ENCODE results near the gene COL11A1. TPM values are rescaled to one million over a fixed set of nuclear protein-coding genes. Genes with fewer than 3 reads are reported as not detected.

Gene COL11A1
- total and polyA plus RNA-seq, 2 experiments from 2014 or later, result 12.3 to 12.5 TPM

- Histone ChIP-seq H3K4me2 (peak overlapping the region; percentile 77), H3F3A (replicated peaks; ENCODE audit: low read depth) (no peaks in the 10 kb centered on the region), H3K36me3 (ENCODE audit: insufficient read depth) (no peaks in the 10 kb centered on the region), H3K9me2 (ENCODE audit: insufficient read depth) (no peaks in the 10 kb centered on the region), H2AFZ (no peak overlapping the region), H4K20me1 (replicated peaks; ENCODE audit: insufficient read depth) (no peaks in the 10 kb centered on the region), H3K79me2 (replicated peaks; ENCODE audit: insufficient read depth) (no peaks in the 10 kb centered on the region), H3K27me3 (ENCODE audit: insufficient read depth) (peaks cover 8% of the 10 kb centered on the region), H3K4me3 (peak overlapping the region; percentile 88), H3K27ac (ENCODE audit: low read depth) (no peak overlapping the region), H3K4me1 (ENCODE audit: insufficient read depth) (peaks cover 18% of the 10 kb centered on the region)
- peaks cover 10% of the 10 kb centered on the region for H3K27me3 Mint-ChIP-seq (ENCODE audit: insufficient read depth, low read depth, poor library complexity)
- H3K36me3 Mint-ChIP-seq (ENCODE audit: low read depth), result no peaks in the 10 kb centered on the region
- DNase-seq (ENCODE audit: low spot score) (peak; percentile 72), ATAC-seq (peak; percentile 43)
- H3K4me1 Mint-ChIP-seq, result peaks cover 24% of the 10 kb centered on the region
- H3K9me3 Mint-ChIP-seq, result no peaks in the 10 kb centered on the region
- TF ChIP-seq REST (IDR thresholded peaks at IDR 0.05; ENCODE audit: unreplicated experiment), result no peak
- peak; percentile 63 to 73 for TF ChIP-seq CTCF (conservative IDR thresholded peaks at IDR 0.05; ENCODE audit: low read depth in 2 of 2)
- TF ChIP-seq POLR2AphosphoS5 (IDR thresholded peaks at IDR 0.05; ENCODE audit: low read depth), result no peak
- H3K4me3 Mint-ChIP-seq, result peak overlapping the region; percentile 91
- H3K27ac Mint-ChIP-seq, result no peak overlapping the region
Measured at GRCh38 chr1:103106426-103107341, 1.6 kb downstream of the COL11A1 start.

GRCh38 chr1:103101399-103101798 lies 6.9 kb downstream of the COL11A1 start:
- peaks cover 6% of the 10 kb centered on the region; the same call in 2 of the 3 replicates for H3K4me1 Mint-ChIP-seq
- no peaks in the 10 kb centered on the region for H3K27me3 ChIP-seq (ENCODE audit: insufficient read depth)
- H3F3A ChIP-seq (replicated peaks; ENCODE audit: low read depth), result no peaks in the 10 kb centered on the region
- H3K79me2 ChIP-seq (replicated peaks; ENCODE audit: insufficient read depth), result no peaks in the 10 kb centered on the region
- no peak overlapping the region for H3K27ac Mint-ChIP-seq
- H3K4me3 Mint-ChIP-seq, result no peak overlapping the region
- no peak overlapping the region for H2AFZ ChIP-seq
- H3K4me1 ChIP-seq (ENCODE audit: insufficient read depth), result no peaks in the 10 kb centered on the region
- H3K9me2 ChIP-seq (ENCODE audit: insufficient read depth), result no peaks in the 10 kb centered on the region
- H3K4me3 ChIP-seq, result no peak overlapping the region
- no peaks in the 10 kb centered on the region for H3K36me3 ChIP-seq (ENCODE audit: insufficient read depth)
- no peaks in the 10 kb centered on the region for H3K36me3 Mint-ChIP-seq (ENCODE audit: low read depth)
- peak; percentile 39; the same call in 2 of the 3 replicates for ATAC-seq
- no peak overlapping the region for H3K27ac ChIP-seq (ENCODE audit: low read depth)
- no peak for DNase-seq (ENCODE audit: low spot score)
- H4K20me1 ChIP-seq (replicated peaks; ENCODE audit: insufficient read depth), result no peaks in the 10 kb centered on the region; the same call in 1 of the 2 replicates
- H3K9me3 Mint-ChIP-seq, result no peaks in the 10 kb centered on the region
- no peak overlapping the region for H3K4me2 ChIP-seq
- no peaks in the 10 kb centered on the region for H3K27me3 Mint-ChIP-seq (ENCODE audit: insufficient read depth, low read depth, poor library complexity)
- TF ChIP-seq CTCF (conservative IDR thresholded peaks at IDR 0.05; ENCODE audit: low read depth in 2 of 2), result no peak
- TF ChIP-seq POLR2AphosphoS5 (IDR thresholded peaks at IDR 0.05; ENCODE audit: low read depth), result no peak
- no peak for TF ChIP-seq ETS1 (IDR thresholded peaks at IDR 0.05)
- no peak for TF ChIP-seq STAT1 (IDR thresholded peaks at IDR 0.05; ENCODE audit: unreplicated experiment)
- no peak for TF ChIP-seq EZH2phosphoT487 (IDR thresholded peaks at IDR 0.05; ENCODE audit: unreplicated experiment)
- no peak for TF ChIP-seq REST (IDR thresholded peaks at IDR 0.05; ENCODE audit: unreplicated experiment)
- no peak for TF ChIP-seq JUNB (IDR thresholded peaks at IDR 0.05; ENCODE audit: unreplicated experiment)
- no peak for TF ChIP-seq CREB1 (CRISPR knock-in tag; IDR thresholded peaks at IDR 0.05; ENCODE audit: low read depth)
- no peak for TF ChIP-seq EZH2 (IDR thresholded peaks at IDR 0.05; ENCODE audit: low read depth, unreplicated experiment)
- no peak for TF ChIP-seq ZNF114 (CRISPR knock-in tag; IDR thresholded peaks at IDR 0.05)

Data from GM23338 (cell line).